Aorta (tissue), 5 donors: ENCODE data around the gene CGGBP1. TPM values are rescaled to one million over a fixed set of nuclear protein-coding genes. Genes with fewer than 3 reads are reported as not detected.

ENCODE experiments used
- ATAC-seq: fragments of 200-7000 bp; cut with Tn5 transposase; one replicate; pipeline ENCODE4 v1.9.1; 2022; ENCODE audit warnings: moderate library complexity; ENCODE audit not compliant: low FRiP score
- DNase-seq, 2 donors: peaks; one replicate each; pipeline ENCODE4 v3.0.0-alpha.2; 2020
- H3K27ac ChIP-seq, 2 donors: one replicate each; pipeline ENCODE4 v1.5.1; 2013; ENCODE audit warnings: low read length in 2 of 2, mild to moderate bottlenecking in 2 of 2, moderate library complexity in 2 of 2, control low read depth in 1 of 2, inconsistent platforms in 1 of 2, low read depth in 1 of 2
- H3K27me3 ChIP-seq, 2 donors: one replicate each; pipeline ENCODE4 v1.6.1; 2013; ENCODE audit warnings: control low read depth in 1 of 2, low read length in 1 of 2, mild to moderate bottlenecking in 1 of 2, moderate library complexity in 1 of 2; ENCODE audit not compliant: insufficient read depth in 2 of 2, control insufficient read depth in 1 of 2
- H3K36me3 ChIP-seq, 2 donors: one replicate each; pipeline ENCODE4 v1.6.1; 2013; ENCODE audit warnings: control low read depth in 1 of 2, low read length in 1 of 2, mild to moderate bottlenecking in 1 of 2; ENCODE audit not compliant: insufficient read depth in 2 of 2, control insufficient read depth in 1 of 2
- H3K4me1 ChIP-seq, 2 donors: one replicate each; pipeline ENCODE4 v1.6.1; 2013; ENCODE audit warnings: low read length in 2 of 2, control low read depth in 1 of 2, mild to moderate bottlenecking in 1 of 2, moderate library complexity in 1 of 2; ENCODE audit not compliant: insufficient read depth in 2 of 2, control insufficient read depth in 1 of 2
- H3K4me3 ChIP-seq, 2 donors: one replicate each; pipeline ENCODE4 v1.5.1; 2013; ENCODE audit warnings: low read length in 2 of 2, control low read depth in 1 of 2, mild to moderate bottlenecking in 1 of 2
- H3K9me3 ChIP-seq: one replicate; pipeline ENCODE4 v1.6.1; 2013; ENCODE audit warnings: mild to moderate bottlenecking, low read length; ENCODE audit not compliant: control insufficient read depth
- WGBS, 2 donors: extraction: QIAGEN DNeasy Blood & Tissue Kit; methylation state at CpG; one replicate each; pipeline ENCODE4 v1.1.7; 2013; 5-methylcytosine and 5-hydroxymethylcytosine counted together
- intact Hi-C, 2 donors: fragments of 100-400 bp; cut with DNase I; formaldehyde crosslinking; loops; one replicate each; pipeline versions ENCODE4 v1.14.2 to v1.15.0; 2022
- polyA plus RNA-seq, 2 donors: library from polyadenylated mRNA; stranded (reverse); fragments of 200-250 nt; gene quantifications; one replicate each; pipeline ENCODE4 v1.2.3, GENCODE V29; 2013
- total RNA-seq, 2 donors: library from RNA; stranded (reverse); fragmentation: NEBNext Ultra II Directional; extraction: Animal tissue kit (Norgen Biotek cat#: 25700); gene quantifications; one replicate each; pipeline ENCODE4 v1.2.1, GENCODE V29; 2021
- donor health status: healthy with polysubstance abuse.
- donor health status: Bipolar disorder and iron deficiency.
- donor health status: DM: no; HTN: no; CAD: no.
- donor health status: DM: no; HTN: no; CAD: no.
- donor health status: DM: yes; HTN: yes; CAD: no.

The CGGBP1 gene
- total and polyA plus RNA-seq, 4 donors, result 41.3 to 73.6 (median 59.5) TPM

GRCh38 chr3:88009066-88009465 is 49.7 kb downstream of the CGGBP1 start:
- ATAC-seq, result no peak
- Histone ChIP-seq H3K36me3 (no peaks in the 10 kb centered on the region), H3K4me3 (no peak overlapping the region), H3K4me1 (no peaks in the 10 kb centered on the region), H3K9me3 (no peaks in the 10 kb centered on the region), H3K27me3 (no peaks in the 10 kb centered on the region), H3K27ac (no peak overlapping the region)
- intact Hi-C loops, result loop anchor here in 1 of 2 donors (10.0 kb wide), 1 partner anchor 234 kb away; no protein-coding TSS in a partner anchor
- no peak for DNase-seq
- WGBS, 2 donors, result 87 to 90% methylated on average over 2 of the region's 2 CpGs

DNA sequence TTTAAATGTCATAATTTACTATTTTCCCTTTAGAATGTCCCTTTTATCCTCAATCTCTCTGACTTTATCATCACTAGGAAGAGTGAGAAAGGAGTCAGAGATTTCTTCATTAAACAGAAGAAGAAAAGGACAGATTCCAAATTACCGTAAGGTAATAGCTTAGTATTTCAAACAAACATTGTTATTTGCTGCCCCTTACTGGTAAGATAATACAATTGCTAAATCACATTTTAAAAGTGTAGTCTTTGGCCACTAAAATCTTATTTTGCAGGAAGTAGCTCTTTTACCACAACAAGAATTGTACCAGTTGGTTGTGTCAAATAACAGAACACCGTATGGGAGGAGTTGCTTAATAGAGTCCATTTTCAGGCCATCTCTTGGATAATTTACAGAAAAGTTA is 53.7 kb downstream of the CGGBP1 start:
- H3K27me3 ChIP-seq, result no peaks in the 10 kb centered on the region
- no peaks in the 10 kb centered on the region for H3K36me3 ChIP-seq
- H3K9me3 ChIP-seq, result no peaks in the 10 kb centered on the region
- DNase-seq (no peak), ATAC-seq (no peak)
- H3K27ac ChIP-seq, result no peak overlapping the region
- 10% methylated on average over 2 of the region's 2 CpGs for WGBS, 2 donors
- H3K4me3 ChIP-seq, result no peak overlapping the region
- intact Hi-C loops, result loop anchor here in 1 of 2 donors (10.0 kb wide), 1 partner anchor 230 kb away; no protein-coding TSS in a partner anchor
- H3K4me1 ChIP-seq, result no peaks in the 10 kb centered on the region

DNA sequence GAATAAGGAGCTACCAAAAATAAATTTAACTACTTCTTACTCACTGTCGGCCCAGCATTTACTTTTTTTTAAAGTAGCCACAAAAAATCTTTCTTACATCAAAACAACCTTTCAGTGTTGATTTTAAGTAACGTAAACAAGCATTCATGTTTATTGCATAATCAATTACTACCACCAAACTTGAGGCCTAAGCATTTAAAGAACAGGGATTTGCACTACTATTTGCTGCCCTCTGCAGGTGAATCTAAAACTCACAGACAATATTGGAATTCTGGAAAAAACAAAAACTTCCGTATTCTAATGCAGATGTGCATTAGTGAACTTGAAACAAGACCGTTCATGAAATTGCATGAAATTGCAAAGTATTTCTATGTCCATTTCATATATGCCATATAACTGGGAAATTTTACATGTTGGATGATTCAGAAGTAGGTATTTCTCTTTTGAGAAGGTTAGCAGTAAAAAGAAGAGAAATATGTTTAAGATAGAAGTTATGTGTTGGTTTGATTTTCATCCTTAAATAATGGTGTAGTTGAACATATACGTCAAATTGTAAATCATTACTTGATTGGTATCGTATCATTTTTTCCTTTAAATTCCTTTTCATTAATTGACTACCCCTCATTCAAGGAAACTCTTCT is 55.6 kb downstream of the CGGBP1 start:
- no peaks in the 10 kb centered on the region for H3K4me1 ChIP-seq
- no peaks in the 10 kb centered on the region for H3K9me3 ChIP-seq
- H3K4me3 ChIP-seq, result no peak overlapping the region
- no peaks in the 10 kb centered on the region for H3K36me3 ChIP-seq
- ATAC-seq (no peak), DNase-seq (no peak)
- no peak overlapping the region for H3K27ac ChIP-seq
- WGBS, 2 donors, result 52 to 57% methylated on average over 6 of the region's 6 CpGs
- intact Hi-C loops, result loop anchor here (5.0 to 10.0 kb wide), 2 partner anchors 228 to 706 kb away; no protein-coding TSS in a partner anchor
- H3K27me3 ChIP-seq, result no peaks in the 10 kb centered on the region

DNA sequence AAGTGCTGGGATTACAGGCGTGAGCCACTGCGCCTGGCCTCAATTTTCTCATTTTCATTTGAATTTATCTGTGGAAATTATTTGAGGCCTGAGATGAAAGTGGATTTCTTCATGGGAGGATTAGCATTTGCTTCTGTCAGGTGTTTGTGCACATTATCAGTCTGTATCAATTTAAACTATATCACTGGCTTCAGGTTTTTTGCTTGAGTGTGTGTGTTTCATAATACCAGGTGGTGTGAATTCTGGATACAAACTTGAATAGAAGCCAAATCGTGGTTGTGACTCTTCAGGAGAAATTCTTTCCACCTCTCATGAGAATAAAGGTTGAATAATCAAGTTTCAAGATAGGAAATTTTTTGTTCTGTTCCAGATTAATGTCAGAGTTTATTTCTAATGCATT is 56.4 kb downstream of the CGGBP1 start:
- Histone ChIP-seq H3K27me3 (no peaks in the 10 kb centered on the region), H3K36me3 (no peaks in the 10 kb centered on the region), H3K4me3 (no peak overlapping the region), H3K27ac (no peak overlapping the region), H3K9me3 (no peaks in the 10 kb centered on the region), H3K4me1 (no peaks in the 10 kb centered on the region)
- ATAC-seq (no peak), DNase-seq (no peak)
- 85 to 87% methylated on average over 3 of the region's 3 CpGs for whole genome bisulfite sequencing, 2 donors
- intact Hi-C loops, result loop anchor here (5.0 to 10.0 kb wide), 2 partner anchors 228 to 705 kb away; no protein-coding TSS in a partner anchor

Other genes with a start within 250 kb of the CGGBP1 start
- gene ZNF654, start 250 bp upstream of the CGGBP1 start, total RNA-seq, result 10 to 100 TPM; 18.0 to 28.3 TPM
- 1 to 10 TPM; 3.0 to 4.9 TPM for gene ZNF654, start 250 bp upstream of the CGGBP1 start, polyA plus RNA-seq
- 10 to 100 TPM; 22.4 to 23.6 TPM for gene C3orf38, start 91.0 kb upstream of the CGGBP1 start, total RNA-seq
- 10 to 100 TPM; 10.3 to 12.8 TPM for gene C3orf38, start 91.0 kb upstream of the CGGBP1 start, polyA plus RNA-seq